HG03139 (cell line): Measurements from ENCODE around the gene IFNL3.

Experiments used
- ATAC-seq: cut with Tn5 transposase; IDR thresholded peaks from one replicate; pipeline ENCODE4 v1.9.1; 2021; ENCODE audit not compliant: unreplicated experiment

Gene IFNL3

GRCh38 chr19:39194832-39195542 lies 49.8 kb downstream of the IFNL3 start:
- ATAC-seq, result no peak

DNA sequence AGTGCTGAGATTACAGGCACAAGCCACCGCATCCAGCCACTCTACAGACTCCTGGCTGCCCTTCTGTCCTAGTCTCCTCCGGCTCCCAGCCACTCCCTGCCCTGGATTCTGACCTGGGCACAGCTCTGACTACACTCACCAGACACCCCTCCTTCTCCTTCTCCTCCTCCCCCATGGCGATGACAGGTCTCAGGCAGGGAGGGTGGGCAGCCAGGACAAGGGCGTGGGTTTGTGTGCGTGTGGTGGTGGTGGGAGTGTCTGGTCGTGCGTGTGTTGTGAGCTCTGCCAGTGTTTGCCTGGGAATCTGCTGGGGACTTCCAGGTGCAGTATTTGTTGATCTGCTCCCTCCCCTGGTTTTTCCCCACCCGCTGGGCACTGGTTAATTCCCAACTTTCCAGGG lies 51.0 kb downstream of the IFNL3 start:
- no peak for ATAC-seq
